Chondrocyte (in vitro differentiated cells): ENCODE data around the gene ECE1. TPM values are rescaled to one million over a fixed set of nuclear protein-coding genes. Genes with fewer than 3 reads are reported as not detected.
A peak's percentile ranks its signal among the peaks of the same experiment; 100 is the strongest.

ENCODE experiments used
- DNase-seq: peaks from one replicate; pipeline ENCODE4 v3.0.0; 2021; ENCODE audit warnings: mixed read lengths, low spot score
- H3K27ac Mint-ChIP-seq: one replicate; pipeline ENCODE4 v1.8.0; 2021; ENCODE audit warnings: mild to moderate bottlenecking, moderate library complexity, mixed read lengths; ENCODE audit not compliant: unreplicated experiment
- H3K27me3 Mint-ChIP-seq: 2 replicates; pipeline ENCODE4 v1.8.0; 2021; ENCODE audit warnings: low read depth, mixed read lengths
- H3K36me3 Mint-ChIP-seq: 2 replicates; pipeline ENCODE4 v1.8.0; 2021; ENCODE audit warnings: low read depth, mixed read lengths
- H3K4me1 Mint-ChIP-seq: 2 replicates; pipeline ENCODE4 v1.8.0; 2021; ENCODE audit warnings: low read depth, mild to moderate bottlenecking, mixed read lengths
- H3K4me3 Mint-ChIP-seq: one replicate; pipeline ENCODE4 v1.8.0; 2021; ENCODE audit warnings: mild to moderate bottlenecking, moderate library complexity, mixed read lengths; ENCODE audit not compliant: unreplicated experiment
- H3K9me3 Mint-ChIP-seq: 2 replicates; pipeline ENCODE4 v1.8.0; 2021; ENCODE audit warnings: low read depth, mixed read lengths
- total RNA-seq: library from RNA; stranded (reverse); gene quantifications from 3 replicates; pipeline ENCODE4 v1.2.1, GENCODE V29; 2021
- TF ChIP-seq, protein P1 (sequence below): fragments of 200-600 bp; sonication (generic); IDR thresholded peaks from 2 replicates; pipeline ENCODE4 v1.5.0; 2021; ENCODE audit warnings: antibody characterized with exemption, mild to moderate bottlenecking, moderate library complexity

ECE1 gene
- total RNA-seq, 1 donor from 2014 or later = 98.5 TPM

DNA sequence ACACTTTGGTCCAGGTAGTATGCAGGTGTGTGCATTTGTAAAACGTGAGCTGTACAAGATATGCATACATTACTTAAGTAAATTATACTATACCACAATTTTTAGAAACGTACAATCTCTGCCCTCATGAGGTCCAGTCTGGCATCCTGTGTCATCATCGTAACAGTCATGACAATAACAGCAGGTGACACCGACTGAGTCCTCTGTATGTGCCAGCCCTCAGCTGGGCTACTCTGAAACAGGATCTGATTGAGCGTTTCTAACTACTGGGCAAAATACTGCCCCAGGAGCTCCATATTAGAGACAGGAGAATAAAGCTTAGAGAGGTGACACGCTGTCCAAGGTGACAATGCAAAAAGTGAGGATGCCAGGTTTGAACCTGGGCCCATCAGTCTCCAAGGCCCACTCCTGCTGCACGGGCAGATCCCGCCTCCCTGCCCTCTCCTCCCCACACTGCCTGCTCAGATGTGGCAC lies 47.2 kb upstream of the ECE1 start:
- no peaks in the 10 kb centered on the region for H3K9me3 Mint-ChIP-seq
- peaks cover 85% of the 10 kb centered on the region for H3K4me1 Mint-ChIP-seq
- DNase-seq = no peak
- TF ChIP-seq, protein P1, sequence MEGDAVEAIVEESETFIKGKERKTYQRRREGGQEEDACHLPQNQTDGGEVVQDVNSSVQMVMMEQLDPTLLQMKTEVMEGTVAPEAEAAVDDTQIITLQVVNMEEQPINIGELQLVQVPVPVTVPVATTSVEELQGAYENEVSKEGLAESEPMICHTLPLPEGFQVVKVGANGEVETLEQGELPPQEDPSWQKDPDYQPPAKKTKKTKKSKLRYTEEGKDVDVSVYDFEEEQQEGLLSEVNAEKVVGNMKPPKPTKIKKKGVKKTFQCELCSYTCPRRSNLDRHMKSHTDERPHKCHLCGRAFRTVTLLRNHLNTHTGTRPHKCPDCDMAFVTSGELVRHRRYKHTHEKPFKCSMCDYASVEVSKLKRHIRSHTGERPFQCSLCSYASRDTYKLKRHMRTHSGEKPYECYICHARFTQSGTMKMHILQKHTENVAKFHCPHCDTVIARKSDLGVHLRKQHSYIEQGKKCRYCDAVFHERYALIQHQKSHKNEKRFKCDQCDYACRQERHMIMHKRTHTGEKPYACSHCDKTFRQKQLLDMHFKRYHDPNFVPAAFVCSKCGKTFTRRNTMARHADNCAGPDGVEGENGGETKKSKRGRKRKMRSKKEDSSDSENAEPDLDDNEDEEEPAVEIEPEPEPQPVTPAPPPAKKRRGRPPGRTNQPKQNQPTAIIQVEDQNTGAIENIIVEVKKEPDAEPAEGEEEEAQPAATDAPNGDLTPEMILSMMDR = no peak
- no peaks in the 10 kb centered on the region for H3K36me3 Mint-ChIP-seq
- peak overlapping the region; percentile 86 for H3K27ac Mint-ChIP-seq
- no peak overlapping the region for H3K4me3 Mint-ChIP-seq
- H3K27me3 Mint-ChIP-seq = no peaks in the 10 kb centered on the region

DNA sequence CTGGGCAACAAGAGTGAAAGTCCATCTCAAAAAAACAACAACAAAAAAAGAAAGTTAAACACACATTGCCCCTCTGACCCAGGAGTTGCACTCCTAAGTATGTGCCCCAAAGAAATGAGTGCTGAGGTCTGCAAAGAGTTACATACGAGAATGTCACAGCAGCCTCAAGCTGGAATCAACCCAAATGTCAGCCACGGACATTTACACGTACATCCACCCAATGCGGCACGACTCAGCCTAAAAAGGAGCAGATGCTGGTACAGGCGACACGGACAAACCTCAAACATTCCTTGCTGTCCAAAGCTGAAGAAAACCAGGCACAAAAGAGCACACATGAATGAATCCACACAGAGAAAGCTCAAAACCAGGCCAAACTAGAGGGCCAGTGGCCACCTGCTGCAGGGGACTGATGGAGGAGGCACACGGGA lies 46.8 kb upstream of the ECE1 start:
- H3K27me3 Mint-ChIP-seq = no peaks in the 10 kb centered on the region
- H3K4me3 Mint-ChIP-seq = no peak overlapping the region
- peaks cover 84% of the 10 kb centered on the region for H3K4me1 Mint-ChIP-seq
- TF ChIP-seq, protein P1 = no peak
- H3K27ac Mint-ChIP-seq = no peak overlapping the region
- no peaks in the 10 kb centered on the region for H3K9me3 Mint-ChIP-seq
- H3K36me3 Mint-ChIP-seq = no peaks in the 10 kb centered on the region
- DNase-seq = no peak

DNA sequence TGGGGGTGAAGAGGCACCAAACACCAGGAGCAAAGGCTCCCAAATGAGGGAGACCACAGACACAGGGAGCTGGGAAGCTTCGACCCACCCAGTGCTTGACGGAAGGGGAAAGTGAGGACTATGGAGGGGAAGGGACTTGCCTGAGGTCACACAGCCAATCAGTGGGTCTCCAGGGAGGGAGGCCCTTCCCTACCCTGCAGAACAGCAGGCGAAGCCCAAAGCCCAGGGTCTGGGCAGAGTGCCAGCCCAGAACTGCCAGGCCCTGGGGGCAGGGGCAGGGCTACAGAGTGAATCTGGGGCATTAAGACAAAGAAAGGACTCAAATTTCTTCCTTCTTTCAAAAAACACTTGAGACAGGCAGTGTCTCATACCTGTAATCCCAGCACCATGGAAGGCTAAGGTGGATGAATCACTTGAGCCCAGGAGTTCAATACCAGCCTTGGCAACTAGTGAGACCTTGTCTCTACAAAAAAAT lies 45.5 kb upstream of the ECE1 start:
- peaks cover 79% of the 10 kb centered on the region for H3K4me1 Mint-ChIP-seq
- H3K9me3 Mint-ChIP-seq = no peaks in the 10 kb centered on the region
- TF ChIP-seq, protein P1 = no peak
- no peak overlapping the region for H3K27ac Mint-ChIP-seq
- H3K36me3 Mint-ChIP-seq = no peaks in the 10 kb centered on the region
- no peaks in the 10 kb centered on the region for H3K27me3 Mint-ChIP-seq
- DNase-seq = no peak
- H3K4me3 Mint-ChIP-seq = no peak overlapping the region

DNA sequence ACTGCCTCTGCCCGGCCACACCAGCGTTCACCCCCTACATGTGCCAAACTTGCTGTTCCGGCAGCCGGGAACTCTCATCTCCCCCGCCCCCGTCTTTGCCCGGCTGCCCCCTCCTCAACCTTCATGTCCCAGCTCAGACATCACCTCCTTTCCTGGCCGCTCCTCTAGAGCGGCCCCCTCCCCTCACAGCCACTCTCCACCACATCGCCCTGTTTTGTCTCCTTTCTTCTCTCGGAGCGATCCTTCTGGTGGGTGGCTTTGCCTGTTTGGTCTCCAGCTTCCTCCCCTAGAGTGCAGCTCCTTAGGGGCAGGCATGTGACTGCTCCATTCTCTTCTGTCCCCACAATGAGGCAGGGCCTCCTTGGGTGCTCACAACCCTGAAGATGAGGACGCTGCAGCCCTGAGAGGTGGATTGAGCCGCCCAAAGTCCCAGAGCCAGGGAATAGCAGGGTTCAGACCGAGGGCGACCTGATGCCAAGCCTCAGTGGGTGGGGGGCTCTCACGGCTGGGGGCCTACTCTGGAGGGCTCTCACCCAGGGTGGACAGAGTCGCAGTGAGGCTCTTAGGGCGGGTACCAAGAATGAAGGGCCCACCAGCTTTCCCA lies 44.9 kb upstream of the ECE1 start:
- H3K36me3 Mint-ChIP-seq = no peaks in the 10 kb centered on the region
- peak overlapping the region; percentile 56 for H3K4me3 Mint-ChIP-seq
- H3K27ac Mint-ChIP-seq = peak overlapping the region; percentile 96
- no peak for DNase-seq
- H3K4me1 Mint-ChIP-seq = peaks cover 81% of the 10 kb centered on the region
- no peaks in the 10 kb centered on the region for H3K9me3 Mint-ChIP-seq
- no peaks in the 10 kb centered on the region for H3K27me3 Mint-ChIP-seq
- TF ChIP-seq, protein P1 = peak; percentile 65

DNA sequence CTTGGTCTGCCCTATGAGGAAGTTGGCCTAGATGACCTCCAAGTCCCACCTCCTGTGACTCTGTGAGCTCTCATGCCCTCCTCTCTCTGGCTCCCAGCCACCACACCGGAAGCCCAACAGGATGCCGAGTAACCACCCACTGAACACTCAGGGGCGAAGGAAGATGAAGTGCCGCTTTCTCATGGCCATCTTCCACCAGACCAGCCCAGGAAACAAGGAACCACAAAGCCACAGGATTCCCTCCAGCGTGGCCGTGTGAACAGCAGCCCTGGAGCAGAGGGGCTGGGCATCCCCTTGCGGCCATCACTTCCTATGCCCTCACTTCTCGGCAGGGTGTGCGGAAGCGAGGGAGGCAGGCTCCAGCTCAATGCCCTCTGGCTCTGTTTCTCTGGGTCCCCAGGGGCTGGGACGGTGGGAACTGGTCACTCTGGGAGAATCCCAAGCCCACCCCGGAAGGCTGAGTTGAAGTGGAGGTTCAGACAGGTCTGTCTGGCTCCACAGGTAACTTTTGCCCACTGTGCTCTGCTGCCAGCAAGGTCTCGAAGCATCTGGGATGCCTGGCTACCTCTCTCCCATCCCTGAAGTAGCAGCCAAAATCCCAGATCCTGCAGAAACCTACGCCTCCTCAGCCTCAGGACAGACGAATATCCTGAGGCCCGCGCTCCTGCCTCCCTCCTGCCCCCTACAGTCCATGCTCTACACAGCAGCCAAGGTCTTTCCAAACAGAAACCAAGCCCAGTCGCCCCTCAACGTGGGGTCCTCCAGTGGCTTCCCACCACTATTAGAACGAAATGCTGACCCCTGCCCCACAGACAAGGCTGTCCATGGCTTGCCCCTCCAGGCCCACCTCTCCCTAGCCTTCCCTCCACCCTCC lies 44.2 kb upstream of the ECE1 start:
- Mint-ChIP-seq H3K4me3 (peak overlapping the region; percentile 56), H3K4me1 (peaks cover 79% of the 10 kb centered on the region), H3K36me3 (no peaks in the 10 kb centered on the region), H3K27me3 (no peaks in the 10 kb centered on the region), H3K27ac (peak overlapping the region; percentile 96), H3K9me3 (no peaks in the 10 kb centered on the region)
- TF ChIP-seq, protein P1 = peak; percentile 90
- DNase-seq = no peak
